Breast epithelium (tissue), 4 donors: Measurements from ENCODE around the gene APBB2. TPM values are rescaled to one million over a fixed set of nuclear protein-coding genes. Genes with fewer than 3 reads are reported as not detected.

Experiments
- DNase-seq, 2 donors: peaks; one replicate each; pipeline ENCODE4 v3.0.0-alpha.2; 2019; ENCODE audit warnings: low spot score in 2 of 2
- H3K27ac ChIP-seq, 2 donors: fragments of 200-600 bp; sonication (generic) in 1 of 2; one replicate each; pipeline ENCODE4 v1.5.1; 2016 to 2019; ENCODE audit warnings: mild to moderate bottlenecking in 1 of 2
- H3K27me3 ChIP-seq, 2 donors: fragments of 200-600 bp; sonication (generic) in 1 of 2; one replicate each; pipeline versions ENCODE4 v1.5.1 to v1.6.0; 2017 to 2019; ENCODE audit warnings: control low read depth in 1 of 2, mild to moderate bottlenecking in 1 of 2
- H3K36me3 ChIP-seq: fragments of 200-600 bp; one replicate; pipeline ENCODE4 v1.5.1; 2019
- H3K4me1 ChIP-seq, 2 donors: fragments of 200-600 bp; sonication (generic); one replicate each; pipeline ENCODE4 v1.5.1; 2016 to 2019; ENCODE audit warnings: control low read depth in 1 of 2
- H3K4me3 ChIP-seq, 3 donors: fragments of 200-600 bp; sonication (generic); 1 replicate in 2 of 3; 2 replicates in 1 of 3; pipeline ENCODE4 v1.5.1; 2016 to 2019; ENCODE audit warnings: mild to moderate bottlenecking in 3 of 3, moderate library complexity in 2 of 3
- H3K9me3 ChIP-seq, 2 donors: fragments of 200-600 bp; sonication (generic) in 1 of 2; one replicate each; pipeline ENCODE4 v1.5.1; 2016 to 2019; ENCODE audit warnings: control low read depth in 1 of 2
- CTCF ChIP-seq, 3 donors: fragments of 450-650 bp; IDR thresholded peaks; one replicate each; pipeline ENCODE4 v1.5.1; 2016 to 2017; ENCODE audit warnings: antibody characterized with exemption in 3 of 3, mild to moderate bottlenecking in 3 of 3, moderate library complexity in 3 of 3
- POLR2A ChIP-seq: fragments of 450-650 bp; IDR thresholded peaks from one replicate; pipeline ENCODE4 v1.6.1; 2016; ENCODE audit warnings: antibody characterized with exemption, mild to moderate bottlenecking, moderate library complexity
- POLR2AphosphoS5 ChIP-seq, 3 donors: sonication (generic); formaldehyde crosslinking; IDR thresholded peaks; one replicate each; pipeline ENCODE4 v1.6.1; 2017; ENCODE audit warnings: antibody characterized with exemption in 3 of 3
- intact Hi-C: fragments of 100-400 bp; cut with DNase I; formaldehyde crosslinking; loops from one replicate; pipeline ENCODE4 v1.15.1; 2023; ENCODE audit warnings: low total_unique reads
- total RNA-seq, 3 donors: library from RNA; depleted of rRNA; stranded (reverse); fragments of >200 nt; gene quantifications; one replicate each; pipeline ENCODE4 v1.1.0, GENCODE V29; 2016

APBB2 gene
- total RNA-seq, 3 donors from 2014 or later: 87.4 to 192 (median 153) TPM

DNA sequence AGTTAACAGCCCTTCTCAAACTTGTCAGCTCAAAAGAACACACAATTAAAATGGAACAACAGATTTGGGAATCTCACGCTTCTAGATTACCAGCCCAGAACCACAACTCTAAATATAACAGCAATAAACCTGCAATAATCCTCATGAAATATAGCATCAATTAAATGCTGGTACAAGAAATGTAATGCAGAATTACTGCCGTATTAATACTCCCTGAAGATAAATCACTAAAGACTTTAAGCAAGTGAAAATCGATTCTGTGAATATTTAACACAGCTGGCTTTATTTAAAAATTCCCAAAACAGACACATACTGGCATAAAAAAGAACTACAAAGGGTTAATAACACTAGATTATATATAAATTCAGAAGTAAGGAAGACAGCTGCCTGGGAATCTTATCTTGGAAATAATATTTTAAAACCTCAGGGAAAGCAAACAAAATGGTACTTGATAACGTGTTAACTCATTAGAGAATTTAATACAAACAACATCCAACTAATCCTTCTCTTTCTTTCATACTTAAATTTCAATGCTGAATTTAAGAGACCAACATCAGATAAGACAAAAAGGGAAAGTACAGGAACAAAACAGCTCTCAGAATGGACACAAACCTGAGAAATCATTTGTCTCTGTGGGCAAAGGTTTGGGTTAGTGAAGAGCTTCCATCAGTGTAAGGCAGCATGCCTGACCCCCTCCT is 34.7 kb downstream of the APBB2 start:
- DNase-seq: no peak
- H3K36me3 ChIP-seq: no peaks in the 10 kb centered on the region
- TF ChIP-seq CTCF (IDR thresholded peaks at IDR 0.05) (no peak), POLR2A (no peak), POLR2AphosphoS5 (IDR thresholded peaks at IDR 0.05) (no peak)
- intact Hi-C loops: no loop called here
- peaks cover 5 to 9% of the 10 kb centered on the region in 2 donors for H3K4me1 ChIP-seq
- H3K9me3 ChIP-seq: no peaks in the 10 kb centered on the region
- H3K4me3 ChIP-seq: no peak overlapping the region
- peak overlapping the region; percentile 15 to 57 for H3K27ac ChIP-seq
- H3K27me3 ChIP-seq: no peaks in the 10 kb centered on the region

DNA sequence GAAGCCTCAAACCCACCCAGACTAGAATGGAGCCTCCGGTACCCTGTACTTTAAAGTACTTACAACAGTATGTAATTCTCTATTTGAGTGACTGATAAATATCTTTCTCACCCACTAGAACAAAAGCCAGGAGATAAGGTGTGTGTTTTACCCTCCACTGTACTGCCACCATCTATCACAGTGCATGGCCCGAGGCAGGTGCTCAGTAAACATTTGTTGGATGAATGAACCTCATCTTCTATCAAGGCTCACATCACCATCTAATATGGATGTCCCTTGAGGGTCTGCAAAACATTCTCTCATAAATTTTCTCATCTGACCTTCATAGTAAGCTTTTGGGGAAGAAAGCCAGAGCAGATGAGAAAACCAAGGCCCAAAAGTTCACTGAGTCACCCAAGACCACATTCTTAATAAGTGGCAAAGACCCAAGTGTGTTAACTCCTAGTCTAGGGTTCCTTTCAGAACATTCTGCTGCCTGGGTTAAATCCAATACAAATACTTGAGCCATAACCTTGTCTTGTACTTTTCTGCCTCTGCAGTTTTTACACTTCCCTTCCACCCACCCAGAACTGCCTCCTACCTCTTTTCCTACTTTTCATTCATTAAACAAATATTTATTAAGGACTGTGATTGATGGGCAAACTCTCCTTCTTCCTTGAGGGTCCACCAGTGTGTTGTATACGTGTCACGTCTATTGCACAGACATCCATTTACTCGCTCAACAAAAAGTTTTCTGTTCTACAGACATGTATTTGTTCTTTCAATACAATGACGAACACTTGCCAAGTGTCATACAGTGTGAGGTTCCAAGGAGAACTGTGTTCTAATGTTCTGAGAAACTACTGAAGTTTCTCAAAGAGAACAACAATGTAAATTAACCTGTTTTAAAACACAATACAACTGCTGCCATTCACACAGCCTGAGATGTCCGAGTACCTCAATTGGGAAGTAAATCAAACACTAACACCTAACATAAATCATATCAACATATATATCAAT is 35.7 kb downstream of the APBB2 start:
- Histone ChIP-seq H3K27ac (peak overlapping the region; percentile 15 to 57), H3K36me3 (no peaks in the 10 kb centered on the region), H3K9me3 (no peaks in the 10 kb centered on the region), H3K4me3 (no peak overlapping the region), H3K27me3 (no peaks in the 10 kb centered on the region), H3K4me1 (peaks cover 5 to 9% of the 10 kb centered on the region in 2 donors)
- TF ChIP-seq CTCF (IDR thresholded peaks at IDR 0.05) (no peak), POLR2AphosphoS5 (IDR thresholded peaks at IDR 0.05) (peak in 1 of 3 donors; percentile 17), POLR2A (no peak)
- DNase-seq: no peak
- intact Hi-C loops: no loop called here

GRCh38 chr4:41177016-41177415 is 37.3 kb downstream of the APBB2 start:
- DNase-seq: no peak
- H3K9me3 ChIP-seq: no peaks in the 10 kb centered on the region
- H3K36me3 ChIP-seq: no peaks in the 10 kb centered on the region
- peak overlapping the region in 1 of 2 donors; percentile 15 for H3K27ac ChIP-seq
- TF ChIP-seq POLR2AphosphoS5 (IDR thresholded peaks at IDR 0.05): no peak
- no peak for TF ChIP-seq POLR2A
- no peak for TF ChIP-seq CTCF (IDR thresholded peaks at IDR 0.05)
- H3K27me3 ChIP-seq: no peaks in the 10 kb centered on the region
- H3K4me3 ChIP-seq: no peak overlapping the region
- intact Hi-C loops: no loop called here
- H3K4me1 ChIP-seq: peaks cover 5 to 9% of the 10 kb centered on the region in 2 donors

DNA sequence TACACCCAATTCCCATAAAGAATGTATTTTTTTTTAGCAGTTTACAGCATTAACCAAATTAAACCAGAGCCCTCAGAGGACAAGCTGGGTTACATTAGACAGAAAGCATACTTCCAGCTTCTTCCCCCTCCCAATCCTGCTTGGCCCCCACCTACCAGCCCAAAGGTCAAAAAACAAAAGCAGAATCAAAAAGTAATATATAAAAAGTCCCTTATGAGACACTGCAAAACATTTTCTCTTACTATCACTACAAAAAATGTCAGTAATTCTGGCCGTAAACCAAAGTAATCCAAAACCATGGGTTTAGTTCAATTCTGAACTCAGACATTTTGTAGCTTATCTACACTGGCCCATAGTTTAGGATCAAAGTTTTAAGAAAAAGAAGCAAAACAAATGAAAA is 38.0 kb downstream of the APBB2 start:
- H3K27ac ChIP-seq: peak overlapping the region; percentile 27 to 39
- H3K27me3 ChIP-seq: no peaks in the 10 kb centered on the region
- no peak for DNase-seq
- no peaks in the 10 kb centered on the region for H3K36me3 ChIP-seq
- H3K4me1 ChIP-seq: peaks cover 5 to 9% of the 10 kb centered on the region in 2 donors
- intact Hi-C loops: no loop called here
- TF ChIP-seq CTCF (IDR thresholded peaks at IDR 0.05) (no peak), POLR2A (no peak), POLR2AphosphoS5 (IDR thresholded peaks at IDR 0.05) (no peak)
- no peak overlapping the region for H3K4me3 ChIP-seq
- H3K9me3 ChIP-seq: no peaks in the 10 kb centered on the region

DNA sequence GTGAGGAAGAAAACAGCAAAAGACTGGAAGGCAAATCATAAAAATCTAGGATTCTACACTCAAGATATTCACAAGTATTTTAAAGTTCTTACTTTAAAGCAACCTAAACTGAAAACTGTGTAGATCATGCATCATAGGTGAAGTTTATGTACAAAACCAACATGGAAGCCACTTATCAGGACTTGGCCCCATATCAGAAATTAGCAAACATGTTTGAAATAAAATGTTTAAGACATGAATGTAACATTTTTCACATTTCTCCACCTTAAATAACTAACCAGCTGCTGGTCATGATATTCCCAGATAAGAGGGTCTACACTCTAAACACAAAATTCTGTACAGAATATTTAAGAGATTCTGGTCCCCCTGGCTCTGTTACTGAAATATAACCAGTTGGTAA is 38.5 kb downstream of the APBB2 start:
- intact Hi-C loops: no loop called here
- Histone ChIP-seq H3K9me3 (no peaks in the 10 kb centered on the region), H3K27me3 (no peaks in the 10 kb centered on the region), H3K27ac (peak overlapping the region; percentile 27 to 39), H3K4me1 (peaks cover 5 to 9% of the 10 kb centered on the region in 2 donors), H3K4me3 (no peak overlapping the region), H3K36me3 (no peaks in the 10 kb centered on the region)
- TF ChIP-seq POLR2A (no peak), CTCF (IDR thresholded peaks at IDR 0.05) (no peak), POLR2AphosphoS5 (IDR thresholded peaks at IDR 0.05) (no peak)
- no peak for DNase-seq
